ENCODE results near the gene RAP1GAP2.

Gene RAP1GAP2

GRCh38 chr17:2901582-2901981, 105.3 kb downstream of the RAP1GAP2 start:
- in situ Hi-C loops (cut with HindIII; ENCODE audit: low sequenced_read_pairs): no loop called here
- TF ChIP-seq CTCF (IDR thresholded peaks at IDR 0.05; ENCODE audit: low read depth, low read length, missing control alignments): no peak
- DNase-seq (ENCODE audit: low read depth): no peak
- H3K4me3 ChIP-seq (ENCODE audit: low read depth, low read length): no peak overlapping the region

GRCh38 chr17:2902546-2902945, 106.3 kb downstream of the RAP1GAP2 start:
- TF ChIP-seq CTCF (IDR thresholded peaks at IDR 0.05; ENCODE audit: low read depth, low read length, missing control alignments): no peak
- H3K4me3 ChIP-seq (ENCODE audit: low read depth, low read length): no peak overlapping the region
- no peak for DNase-seq (ENCODE audit: low read depth)
- in situ Hi-C loops (cut with HindIII; ENCODE audit: low sequenced_read_pairs): no loop called here

GRCh38 chr17:2903193-2903974, 107.1 kb downstream of the RAP1GAP2 start:
- no peak for TF ChIP-seq CTCF (IDR thresholded peaks at IDR 0.05; ENCODE audit: low read depth, low read length, missing control alignments)
- H3K4me3 ChIP-seq (ENCODE audit: low read depth, low read length): no peak overlapping the region
- in situ Hi-C loops (cut with HindIII; ENCODE audit: low sequenced_read_pairs): no loop called here
- no peak for DNase-seq (ENCODE audit: low read depth)

- in situ Hi-C loops (cut with HindIII; ENCODE audit: low sequenced_read_pairs): no loop called here
These were observed 107.9 kb downstream of the RAP1GAP2 start for GRCh38 chr17:2904135-2904534.

GRCh38 chr17:2905269-2905668, 109.0 kb downstream of the RAP1GAP2 start:
- H3K4me3 ChIP-seq (ENCODE audit: low read depth, low read length): no peak overlapping the region
- no peak for TF ChIP-seq CTCF (IDR thresholded peaks at IDR 0.05; ENCODE audit: low read depth, low read length, missing control alignments)
- in situ Hi-C loops (cut with HindIII; ENCODE audit: low sequenced_read_pairs): no loop called here
- DNase-seq (ENCODE audit: low read depth): no peak

More at GRCh38 chr17:2904135-2904534, 107.9 kb downstream of the RAP1GAP2 start:
- no peak for DNase-seq (ENCODE audit: low read depth)
- H3K4me3 ChIP-seq (ENCODE audit: low read depth, low read length): no peak overlapping the region
- TF ChIP-seq CTCF (IDR thresholded peaks at IDR 0.05; ENCODE audit: low read depth, low read length, missing control alignments): no peak

GRCh38 chr17:2905696-2906501, 109.7 kb downstream of the RAP1GAP2 start:
- no peak for DNase-seq (ENCODE audit: low read depth)

More at GRCh38 chr17:2905696-2906501, 109.7 kb downstream of the RAP1GAP2 start:
- no peak for TF ChIP-seq CTCF (IDR thresholded peaks at IDR 0.05; ENCODE audit: low read depth, low read length, missing control alignments)
- H3K4me3 ChIP-seq (ENCODE audit: low read depth, low read length): no peak overlapping the region
- in situ Hi-C loops (cut with HindIII; ENCODE audit: low sequenced_read_pairs): no loop called here
